Fibroblast of pulmonary artery (primary cell): Measurements from ENCODE around the gene C1QTNF7.
A peak's percentile ranks its signal among the peaks of the same experiment; 100 is the strongest.

ENCODE experiments used
- DNase-seq: peaks from one replicate; pipeline ENCODE4 v3.0.0-alpha.2; 2010; ENCODE audit warnings: low read depth
- H3K4me3 ChIP-seq: replicated peaks from 2 replicates; pipeline ENCODE4 v1.5.1; 2011; ENCODE audit warnings: low read depth, mild to moderate bottlenecking, control low read depth, low read length, moderate library complexity
- TF ChIP-seq, protein P1 (sequence below): IDR thresholded peaks from 2 replicates; pipeline ENCODE4 v1.5.1; 2011; ENCODE audit warnings: mild to moderate bottlenecking, control low read depth, low read length, inconsistent platforms; ENCODE audit errors: missing control alignments

The C1QTNF7 gene

DNA sequence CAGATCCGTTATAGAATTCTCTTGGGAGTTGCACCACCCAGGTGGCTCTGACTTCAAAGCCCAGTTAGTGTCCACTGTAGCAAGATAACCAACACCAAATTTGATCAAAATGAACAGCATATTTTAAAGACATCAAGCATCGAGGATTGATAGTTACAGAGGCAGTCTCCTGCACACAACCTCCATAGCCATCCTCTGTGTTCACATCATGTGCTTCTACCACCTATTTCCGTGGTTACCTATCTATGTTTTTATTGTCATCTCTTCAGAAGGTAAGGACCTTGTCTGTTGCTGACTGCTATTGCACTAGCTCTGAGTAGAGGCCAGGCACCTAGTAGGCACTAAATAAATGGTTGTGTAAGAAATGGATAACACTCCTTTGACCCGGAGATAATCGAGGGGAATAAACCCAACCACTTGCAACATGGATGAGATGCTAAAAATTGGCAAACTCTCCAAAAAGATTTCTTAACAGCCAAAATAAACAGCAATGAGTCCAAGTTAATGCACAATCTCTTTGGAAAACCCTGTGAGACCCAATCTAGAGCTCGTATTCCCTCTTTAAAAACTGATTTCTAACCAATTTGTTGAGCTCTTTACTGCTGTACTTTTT, 14.7 kb upstream of the C1QTNF7 start:
- TF ChIP-seq, protein P1, sequence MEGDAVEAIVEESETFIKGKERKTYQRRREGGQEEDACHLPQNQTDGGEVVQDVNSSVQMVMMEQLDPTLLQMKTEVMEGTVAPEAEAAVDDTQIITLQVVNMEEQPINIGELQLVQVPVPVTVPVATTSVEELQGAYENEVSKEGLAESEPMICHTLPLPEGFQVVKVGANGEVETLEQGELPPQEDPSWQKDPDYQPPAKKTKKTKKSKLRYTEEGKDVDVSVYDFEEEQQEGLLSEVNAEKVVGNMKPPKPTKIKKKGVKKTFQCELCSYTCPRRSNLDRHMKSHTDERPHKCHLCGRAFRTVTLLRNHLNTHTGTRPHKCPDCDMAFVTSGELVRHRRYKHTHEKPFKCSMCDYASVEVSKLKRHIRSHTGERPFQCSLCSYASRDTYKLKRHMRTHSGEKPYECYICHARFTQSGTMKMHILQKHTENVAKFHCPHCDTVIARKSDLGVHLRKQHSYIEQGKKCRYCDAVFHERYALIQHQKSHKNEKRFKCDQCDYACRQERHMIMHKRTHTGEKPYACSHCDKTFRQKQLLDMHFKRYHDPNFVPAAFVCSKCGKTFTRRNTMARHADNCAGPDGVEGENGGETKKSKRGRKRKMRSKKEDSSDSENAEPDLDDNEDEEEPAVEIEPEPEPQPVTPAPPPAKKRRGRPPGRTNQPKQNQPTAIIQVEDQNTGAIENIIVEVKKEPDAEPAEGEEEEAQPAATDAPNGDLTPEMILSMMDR = no peak
- H3K4me3 ChIP-seq = no peak overlapping the region
- DNase-seq = peak; percentile 54

DNA sequence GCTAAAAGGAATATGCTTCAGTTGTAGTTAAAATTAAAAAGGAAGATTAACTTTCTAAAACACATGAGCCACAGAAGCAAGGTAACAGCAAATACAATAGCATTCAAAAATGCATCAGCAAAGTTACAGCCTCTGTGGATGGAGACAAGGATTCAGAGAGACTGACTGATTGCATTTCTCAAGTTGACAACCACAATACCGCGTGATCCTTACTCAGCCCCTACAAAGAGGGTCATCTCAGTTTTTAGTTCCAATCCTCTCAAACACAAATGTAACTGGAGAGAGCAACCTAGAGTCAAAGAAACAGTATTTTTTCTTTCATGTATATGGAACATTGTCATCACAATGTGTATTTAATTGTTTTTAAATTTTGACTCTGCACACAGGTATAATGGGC, 14.2 kb upstream of the C1QTNF7 start:
- no peak for DNase-seq
- no peak overlapping the region for H3K4me3 ChIP-seq
- TF ChIP-seq, protein P1 = no peak

DNA sequence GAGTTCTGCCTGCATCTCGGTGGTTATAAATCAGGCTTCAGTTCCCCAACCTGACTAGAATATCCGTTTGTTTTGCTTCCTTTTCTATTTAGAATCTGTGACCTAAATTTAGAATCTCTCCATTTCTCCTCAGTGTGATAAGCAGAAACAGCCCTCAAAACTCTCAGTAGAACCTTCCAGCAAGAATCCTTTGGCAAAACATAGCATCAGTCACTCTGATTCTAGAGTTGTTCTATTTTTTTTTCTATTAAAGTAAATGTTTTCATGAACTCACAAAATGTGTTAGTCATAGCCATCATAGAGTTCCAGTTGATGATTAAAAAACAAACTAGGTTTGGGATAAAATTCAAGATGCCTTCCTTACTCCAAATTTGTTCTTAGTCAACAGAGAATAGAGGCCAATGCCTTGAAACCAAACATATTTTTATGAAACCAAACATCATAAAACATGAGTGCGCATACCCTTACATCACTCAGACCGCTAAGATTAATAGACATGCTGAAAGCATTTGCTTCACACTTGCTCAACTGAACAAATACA, 13.2 kb upstream of the C1QTNF7 start:
- TF ChIP-seq, protein P1 = no peak
- DNase-seq = peak; percentile 29
- no peak overlapping the region for H3K4me3 ChIP-seq

DNA sequence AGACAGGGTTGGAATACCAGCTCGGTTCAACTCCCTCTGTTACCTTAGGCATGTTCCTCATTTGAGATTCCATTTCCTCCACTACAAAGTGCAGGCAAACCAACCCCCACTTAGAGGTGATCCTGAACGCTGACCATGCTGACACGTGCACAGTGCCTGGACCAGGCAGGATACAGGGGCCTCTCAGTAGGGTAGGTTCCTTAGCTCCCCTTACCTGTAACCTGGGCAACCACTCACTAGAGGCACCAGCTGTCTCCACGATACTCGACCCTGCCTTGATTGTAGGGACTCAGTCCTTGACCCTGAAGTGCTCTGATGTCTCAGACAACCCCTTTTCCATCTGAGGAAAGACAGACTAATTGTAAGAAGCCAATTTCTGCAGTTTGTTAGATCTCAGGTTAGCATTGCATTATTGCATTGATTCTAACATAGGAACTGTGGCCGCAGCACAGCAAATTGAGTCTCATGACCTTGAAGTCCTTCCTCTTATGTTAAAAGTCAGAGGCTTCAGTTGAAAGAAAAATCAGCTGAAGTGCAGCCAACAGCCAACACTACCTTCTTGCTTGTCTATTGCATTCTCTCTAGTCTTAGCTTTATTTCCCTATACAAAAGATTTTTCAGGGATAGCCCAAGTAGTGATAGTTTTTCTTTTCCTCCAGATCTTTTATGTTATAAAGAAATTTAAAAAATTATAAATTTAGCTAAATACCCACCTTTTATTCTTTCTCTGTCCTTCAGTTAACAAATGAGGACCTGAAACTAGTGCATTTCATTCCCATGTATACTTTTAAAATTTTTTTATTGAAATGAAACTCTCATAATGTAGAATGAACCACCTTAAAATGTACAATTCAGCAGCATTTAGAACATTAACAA, 11.2 kb upstream of the C1QTNF7 start:
- H3K4me3 ChIP-seq = no peak overlapping the region
- TF ChIP-seq, protein P1 = no peak
- no peak for DNase-seq

DNA sequence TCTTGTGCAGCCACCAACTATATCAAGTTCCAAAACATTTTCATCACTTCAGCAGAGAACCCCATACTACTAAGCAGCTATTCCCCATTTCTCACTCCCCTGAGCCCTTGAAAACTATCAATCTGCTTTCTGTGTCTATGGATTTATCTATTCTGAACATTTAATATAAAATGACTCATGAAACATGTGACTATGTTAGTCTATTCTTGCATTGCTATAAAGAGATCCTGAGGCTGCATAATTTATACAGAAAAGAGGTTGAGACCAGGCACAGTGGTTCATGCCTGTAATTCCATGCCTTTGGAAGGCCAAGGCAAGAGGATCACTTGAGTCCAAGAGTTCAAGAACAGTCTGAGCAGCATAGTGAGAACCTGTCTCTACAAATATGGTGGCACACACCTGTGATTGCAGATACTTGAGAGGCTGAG, 10.6 kb upstream of the C1QTNF7 start:
- no peak for DNase-seq
- TF ChIP-seq, protein P1 = no peak

DNA sequence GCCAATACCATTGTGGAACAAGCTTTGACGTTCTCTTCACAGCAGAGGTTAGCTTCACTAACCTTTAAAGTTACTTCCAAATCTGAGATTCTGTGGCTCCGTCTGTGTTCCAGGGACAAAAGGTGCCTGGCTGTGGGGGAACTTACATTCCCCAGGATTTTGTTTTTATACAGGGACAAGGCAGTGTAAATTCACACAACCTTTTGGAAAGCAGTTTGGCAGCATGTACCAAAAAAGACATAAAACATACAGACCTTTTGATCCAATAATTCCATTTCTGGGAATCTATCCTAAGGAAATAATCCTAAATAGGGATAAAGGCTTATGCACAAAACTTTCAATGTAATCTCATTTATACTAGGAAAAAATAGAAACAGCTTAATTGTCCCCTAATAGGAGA, 8.9 kb upstream of the C1QTNF7 start:
- TF ChIP-seq, protein P1 = no peak
- no peak overlapping the region for H3K4me3 ChIP-seq

More for the DNA sequence above, 10.6 kb upstream of the C1QTNF7 start:
- no peak overlapping the region for H3K4me3 ChIP-seq

More for the DNA sequence above, 8.9 kb upstream of the C1QTNF7 start:
- no peak for DNase-seq
